Esophagus muscularis mucosa (tissue), 4 donors: Measurements from ENCODE around the gene NUDT16. TPM values are rescaled to one million over a fixed set of nuclear protein-coding genes. Genes with fewer than 3 reads are reported as not detected.
"Not testable (repeated sequence)": the region's sequence is repeated elsewhere in the genome, so short reads cannot be mapped to it uniquely, and the experiment has no call there.

Source experiments
- DNase-seq: peaks from one replicate; pipeline ENCODE4 v3.0.0-alpha.2; 2017; ENCODE audit errors: extremely low spot score
- H3K27ac ChIP-seq, 4 donors: fragments of 200-600 bp; sonication (generic); replicated peaks in 1 of 4; 1 replicate in 3 of 4; 2 replicates in 1 of 4; pipeline ENCODE4 v1.5.1; 2016 to 2019; ENCODE audit warnings: mild to moderate bottlenecking in 1 of 4
- H3K27me3 ChIP-seq, 4 donors: fragments of 200-600 bp; sonication (generic); one replicate each; pipeline versions ENCODE4 v1.5.1 to v1.6.0; 2016 to 2019
- H3K36me3 ChIP-seq, 4 donors: fragments of 200-600 bp; sonication (generic); one replicate each; pipeline ENCODE4 v1.5.1; 2016 to 2019
- H3K4me1 ChIP-seq, 4 donors: fragments of 200-600 bp; sonication (generic); one replicate each; pipeline ENCODE4 v1.5.1; 2016 to 2019
- H3K4me3 ChIP-seq, 4 donors: fragments of 200-600 bp; sonication (generic); 1 replicate in 2 of 4; 2 replicates in 2 of 4; pipeline ENCODE4 v1.5.1; 2016 to 2019; ENCODE audit warnings: mild to moderate bottlenecking in 4 of 4, moderate library complexity in 1 of 4
- H3K9me3 ChIP-seq, 4 donors: fragments of 200-600 bp; sonication (generic); 1 replicate in 3 of 4; 2 replicates in 1 of 4; pipeline ENCODE4 v1.5.1; 2016 to 2019
- CTCF ChIP-seq, 3 experiments: fragments of 200-600 bp in 2 of 3; fragments of 450-650 bp in 1 of 3; sonication (generic) in 2 of 3; IDR thresholded peaks; one replicate each; pipeline ENCODE4 v1.5.1; 2017 to 2019; ENCODE audit warnings: antibody characterized with exemption in 3 of 3, mild to moderate bottlenecking in 2 of 3, moderate library complexity in 1 of 3
- EP300 ChIP-seq: sonication (generic); formaldehyde crosslinking; IDR thresholded peaks from one replicate; pipeline ENCODE4 v1.6.1; 2017; ENCODE audit warnings: antibody characterized with exemption
- POLR2A ChIP-seq: fragments of 450-650 bp; IDR thresholded peaks from one replicate; pipeline ENCODE4 v1.6.1; 2017; ENCODE audit warnings: antibody characterized with exemption, moderate library complexity, mild to moderate bottlenecking, low read depth
- POLR2AphosphoS5 ChIP-seq, 2 donors: sonication (generic); formaldehyde crosslinking; IDR thresholded peaks; one replicate each; pipeline ENCODE4 v1.6.1; 2017; ENCODE audit warnings: antibody characterized with exemption in 2 of 2
- WGBS: methylation state at CpG from one replicate; pipeline ENCODE4 v1.1.5; 2018; 5-methylcytosine and 5-hydroxymethylcytosine counted together
- intact Hi-C: fragments of 100-400 bp; cut with DNase I; formaldehyde crosslinking; loops from one replicate; pipeline ENCODE4 v1.15.1; 2023
- total RNA-seq, 4 donors: library from RNA; depleted of rRNA; stranded (reverse); fragments of >200 nt; gene quantifications; one replicate each; pipeline versions ENCODE4 v1.1.0 to v1.2.1, GENCODE V29; 2016

NUDT16 gene
- total RNA-seq, 4 donors from 2014 or later = 28.1 to 41.9 (median 34.0) TPM

DNA sequence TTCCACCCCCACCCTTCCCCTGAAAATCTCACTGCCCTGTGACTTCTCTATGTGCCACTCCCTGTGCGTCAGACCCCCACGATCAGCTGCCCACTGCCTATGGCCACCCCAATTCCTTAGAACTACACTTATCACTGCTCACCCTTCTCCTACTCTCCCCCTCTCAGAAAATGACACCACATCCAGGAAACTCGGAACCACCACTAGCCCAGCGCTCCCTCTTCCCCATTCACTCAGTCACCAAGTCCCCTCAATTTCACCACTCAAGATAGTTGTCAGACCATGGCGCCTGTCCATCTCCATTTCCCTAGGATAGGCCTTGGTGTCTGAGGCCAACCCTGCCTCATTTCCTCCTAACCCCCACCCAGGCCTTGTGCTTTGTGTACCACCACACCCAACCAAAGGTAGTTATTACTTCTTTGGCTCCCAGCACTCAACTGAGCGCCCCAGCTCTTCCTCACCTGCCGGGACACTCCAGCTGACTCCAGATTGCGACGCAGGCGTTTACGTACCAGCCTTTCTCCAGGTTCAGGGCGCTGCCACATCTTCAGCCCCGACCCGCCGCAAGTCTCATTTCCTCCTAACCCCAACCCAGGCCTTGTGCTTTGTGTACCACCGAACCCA is 641 bp upstream of the NUDT16 start:
- intact Hi-C loops = loop anchor here (5.0 to 10.0 kb wide), 4 partner anchors 121 to 636 kb away; partner anchors contain the start of genes ATP2C1, MRPL3 and PIK3R4
- peak; percentile 37 for TF ChIP-seq POLR2A
- 14% methylated on average over 16 of the region's 16 CpGs for WGBS
- Histone ChIP-seq H3K4me3 (peak overlapping the region; percentile 65 to 93 (median 84)), H3K4me1 (peaks cover 24 to 53% (median 44%) of the 10 kb centered on the region in 4 donors), H3K36me3 (peaks cover 0 to 35% (median 12%) of the 10 kb centered on the region in 4 donors), H3K27ac (peak overlapping the region; percentile 85 to 91 (median 90))
- DNase-seq, H3K27me3 ChIP-seq, H3K9me3 ChIP-seq: not testable (repeated sequence)

DNA sequence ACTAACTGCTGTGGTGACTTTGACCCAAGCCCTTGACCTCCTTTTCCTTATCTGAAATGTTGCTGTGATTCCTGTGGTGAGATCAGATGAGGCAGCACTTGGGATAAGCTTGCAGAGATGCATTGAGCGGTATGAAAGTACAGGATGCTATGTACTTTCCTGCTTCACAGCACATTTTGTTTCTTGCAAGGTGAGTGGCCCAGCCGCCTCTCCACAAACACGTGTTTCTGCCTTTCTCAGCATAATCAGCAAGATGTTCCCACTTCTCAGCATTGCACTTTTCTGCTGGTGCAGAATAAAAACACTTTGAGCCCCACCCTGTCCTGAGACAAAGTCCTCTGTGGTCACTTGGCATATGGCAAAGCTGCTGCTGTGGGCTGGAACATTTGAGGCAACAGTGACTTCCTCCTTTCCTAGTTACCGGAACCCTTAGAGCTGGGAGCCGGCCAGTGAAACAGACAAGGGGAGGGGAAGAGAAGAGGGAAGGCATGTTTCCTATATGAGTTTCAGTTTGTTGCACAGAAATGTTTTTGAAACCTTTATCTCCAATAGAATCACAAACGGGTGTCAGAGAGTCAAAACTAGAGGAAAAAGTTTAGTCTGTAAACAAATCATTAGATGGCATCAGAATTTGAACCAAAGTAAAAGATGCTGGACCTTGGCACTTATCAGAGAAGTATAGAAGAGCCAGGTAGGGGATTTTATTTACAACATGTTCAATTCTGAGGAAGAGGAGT is 5.0 kb downstream of the NUDT16 start:
- TF ChIP-seq CTCF (IDR thresholded peaks at IDR 0.05) = no peak
- TF ChIP-seq EP300 = no peak
- no peak for TF ChIP-seq POLR2A
- peak; percentile 50 to 61 for TF ChIP-seq POLR2AphosphoS5 (IDR thresholded peaks at IDR 0.05)
- Histone ChIP-seq H3K27ac (peak overlapping the region; percentile 39 to 72 (median 52)), H3K36me3 (peaks cover 0 to 36% (median 9%) of the 10 kb centered on the region in 4 donors), H3K4me1 (peaks cover 35 to 52% (median 37%) of the 10 kb centered on the region in 4 donors), H3K4me3 (no peak overlapping the region), H3K9me3 (no peaks in the 10 kb centered on the region), H3K27me3 (no peaks in the 10 kb centered on the region)
- 65% methylated on average over 6 of the region's 6 CpGs for WGBS
- intact Hi-C loops = loop anchor here (10.0 kb wide), 2 partner anchors 492 to 642 kb away; partner anchors contain the start of genes ATP2C1 and PIK3R4
- no peak for DNase-seq

- no peak for DNase-seq
- WGBS = 67% methylated on average over 1 of the region's 1 CpG
- H3K27me3 ChIP-seq = no peaks in the 10 kb centered on the region
- H3K9me3 ChIP-seq = no peaks in the 10 kb centered on the region
- peak overlapping the region; percentile 39 to 72 (median 52) for H3K27ac ChIP-seq
- peaks cover 0 to 36% (median 9%) of the 10 kb centered on the region in 4 donors for H3K36me3 ChIP-seq
- H3K4me3 ChIP-seq = no peak overlapping the region
- TF ChIP-seq CTCF (IDR thresholded peaks at IDR 0.05) = no peak
- TF ChIP-seq POLR2A = no peak
- TF ChIP-seq EP300 = no peak
- TF ChIP-seq POLR2AphosphoS5 (IDR thresholded peaks at IDR 0.05) = no peak
- intact Hi-C loops = loop anchor here (10.0 kb wide), 2 partner anchors 493 to 643 kb away; partner anchors contain the start of genes ATP2C1 and PIK3R4
- H3K4me1 ChIP-seq = peaks cover 25 to 44% (median 27%) of the 10 kb centered on the region in 4 donors
These were observed 6.4 kb downstream of the NUDT16 start for GRCh38 chr3:131387796-131388489.

DNA sequence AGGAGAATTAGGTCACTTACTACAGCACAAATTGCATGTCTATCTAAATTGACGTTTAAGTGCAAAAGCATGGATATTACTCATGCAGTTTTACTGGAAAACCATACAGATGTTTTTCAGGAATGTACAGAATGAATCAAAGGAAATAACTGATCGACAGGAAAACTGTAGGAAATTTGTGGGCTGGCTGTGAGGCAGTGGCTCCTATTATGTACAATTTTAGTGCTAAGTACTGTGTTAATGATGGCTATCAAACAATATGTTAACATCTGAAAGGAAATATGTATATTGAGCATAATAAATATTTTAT is 6.9 kb downstream of the NUDT16 start:
- no peak for TF ChIP-seq POLR2A
- TF ChIP-seq POLR2AphosphoS5 (IDR thresholded peaks at IDR 0.05) = no peak
- no peak for TF ChIP-seq EP300
- TF ChIP-seq CTCF (IDR thresholded peaks at IDR 0.05) = no peak
- no peak overlapping the region for H3K4me3 ChIP-seq
- no peaks in the 10 kb centered on the region for H3K27me3 ChIP-seq
- DNase-seq = no peak
- H3K27ac ChIP-seq = no peak overlapping the region
- 68% methylated on average over 2 of the region's 2 CpGs for WGBS
- no peaks in the 10 kb centered on the region for H3K9me3 ChIP-seq
- peaks cover 0 to 32% (median 9%) of the 10 kb centered on the region in 4 donors for H3K36me3 ChIP-seq
- intact Hi-C loops = loop anchor here (10.0 kb wide), 2 partner anchors 494 to 644 kb away; partner anchors contain the start of genes ATP2C1 and PIK3R4
- H3K4me1 ChIP-seq = peaks cover 20 to 39% (median 24%) of the 10 kb centered on the region in 4 donors

DNA sequence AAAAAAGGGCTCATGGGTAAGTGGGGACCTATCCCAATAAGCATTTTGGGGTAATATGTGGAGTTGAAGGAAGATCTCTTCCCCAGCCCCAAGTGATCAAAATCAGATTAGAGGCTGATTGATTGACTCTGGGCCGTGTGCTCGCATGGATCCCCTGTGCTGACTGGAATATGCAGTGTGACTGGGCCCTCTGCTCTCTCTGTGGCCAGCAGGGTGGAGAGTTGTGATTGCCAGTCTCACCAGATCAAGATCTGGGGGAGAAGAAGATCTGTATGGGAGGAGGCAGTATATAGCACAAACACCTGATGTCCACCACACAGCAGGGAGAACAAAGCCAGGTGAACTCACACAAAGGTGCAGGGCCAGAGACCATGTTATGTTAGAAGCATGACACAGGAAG is 8.8 kb downstream of the NUDT16 start:
- DNase-seq = no peak
- 73% methylated on average over 2 of the region's 2 CpGs for WGBS
- Histone ChIP-seq H3K9me3 (no peaks in the 10 kb centered on the region), H3K4me1 (peaks cover 12 to 23% (median 19%) of the 10 kb centered on the region in 4 donors), H3K27ac (no peak overlapping the region), H3K36me3 (peaks cover 0 to 13% (median 2%) of the 10 kb centered on the region in 4 donors), H3K4me3 (no peak overlapping the region), H3K27me3 (no peaks in the 10 kb centered on the region)
- intact Hi-C loops = no loop called here
- TF ChIP-seq POLR2AphosphoS5 (IDR thresholded peaks at IDR 0.05) (no peak), EP300 (no peak)
